ENCODE measurements around the gene MAD2L1BP. TPM values are rescaled to one million over a fixed set of nuclear protein-coding genes. Genes with fewer than 3 reads are reported as not detected.

The MAD2L1BP gene
- total RNA-seq, 1 experiment from 2014 or later, result 36.6 TPM

- no peak overlapping the region for H2AFZ ChIP-seq (ENCODE audit: low read depth, low read length, poor library complexity, severe bottlenecking)
- H3K4me1 ChIP-seq (ENCODE audit: control insufficient read depth in 1 of 2, insufficient read depth in 2 of 2, low read length in 2 of 2), result peaks cover 11 to 47% of the 10 kb centered on the region in 2 experiments
- H3K4me2 ChIP-seq (ENCODE audit: low read length), result peak overlapping the region; percentile 69
- H3K4me3 ChIP-seq (replicated peaks in 1 of 2; ENCODE audit: low read depth in 1 of 2, low read length in 2 of 2), result no peak overlapping the region; a peak in 1 of 4 replicates
- no peaks in the 10 kb centered on the region for H3K79me2 ChIP-seq (ENCODE audit: insufficient read depth, low read length)
- H3K27ac ChIP-seq (ENCODE audit: low read depth, low read length), result peak overlapping the region; percentile 49
- TF ChIP-seq SP1 (IDR thresholded peaks at IDR 0.05; ENCODE audit: low read depth), result peak; percentile 60
- no peak for TF ChIP-seq ZBTB33 (IDR thresholded peaks at IDR 0.05; ENCODE audit: extremely low read depth, insufficient replicate concordance, low read length)
- peak; percentile 70 for TF ChIP-seq MAX (IDR thresholded peaks at IDR 0.05)
- peak; percentile 55 to 78 (median 75) for TF ChIP-seq CTCF (IDR thresholded peaks at IDR 0.05 in 2 of 3, conservative IDR thresholded peaks at IDR 0.05 in 1 of 3; ENCODE audit: borderline replicate concordance in 1 of 3, insufficient read depth in 1 of 3, low read depth in 2 of 3, low read length in 2 of 3)
- peak; percentile 56 for TF ChIP-seq RAD21 (IDR thresholded peaks at IDR 0.05; ENCODE audit: low read depth)
- TF ChIP-seq POLR2AphosphoS5 (IDR thresholded peaks at IDR 0.05; ENCODE audit: low read depth, low read length), result peak; percentile 73
- no peak for TF ChIP-seq TCF7L2 (IDR thresholded peaks at IDR 0.05; ENCODE audit: borderline replicate concordance, extremely low read depth, insufficient read depth, insufficient read length)
- intact Hi-C loops (cut with micrococcal nuclease), result loop anchor here (5.0 kb wide), 2 partner anchors 284 to 766 kb away; no protein-coding TSS in a partner anchor
- DNase-seq (ENCODE audit: low read depth, low spot score) (peak; percentile 56), ATAC-seq (peak; percentile 85)
- no peaks in the 10 kb centered on the region for H3K9me2 ChIP-seq (ENCODE audit: insufficient read depth)
- ChIA-PET RAD21 (ENCODE audit: low non-redundant PET in 1 of 2, low total read pairs in 2 of 2, uncharacterized antibody in 2 of 2, unreplicated experiment in 2 of 2) (no interaction called here), POLR2A (interaction anchor here (0.9 kb wide), 1 partner anchor 101 kb away, joined by 3 read pairs; the partner anchor contains the start of gene VEGFA), CTCF (interaction anchor here (0.7 to 4.6 kb wide), 22 partner anchors 10 to 411 kb away, joined by 3 to 45 read pairs (median 4); partner anchors contain the start of genes GTPBP2 and VEGFA)
- H3K9ac ChIP-seq (ENCODE audit: low read length), result peak overlapping the region; percentile 12; the same call in 1 of the 2 replicates
- H3K9me3 ChIP-seq (ENCODE audit: control insufficient read depth in 1 of 2, insufficient read depth in 1 of 2, low read depth in 1 of 2, low read length in 2 of 2), result no peaks in the 10 kb centered on the region
- H3K27me3 ChIP-seq (ENCODE audit: insufficient read depth, low read length), result no peaks in the 10 kb centered on the region
- H3K36me3 ChIP-seq (ENCODE audit: control insufficient read depth in 1 of 2, insufficient read depth in 2 of 2, low read length in 2 of 2), result peaks cover 8 to 15% of the 10 kb centered on the region in 2 experiments; a peak in 3 of 4 replicates
- no TSS peak for BruUV-seq (replicated peaks)
- H4K20me1 ChIP-seq (ENCODE audit: insufficient read depth), result no peaks in the 10 kb centered on the region
These were observed 32.8 kb downstream of the MAD2L1BP start for GRCh38 chr6:43668151-43669028.
